Superior temporal gyrus (tissue), 1 donor: ENCODE results near the gene BTBD9.

Source experiments
- DNase-seq: peaks from one replicate; pipeline ENCODE4 v3.0.0-alpha.2; 2016; ENCODE audit errors: extremely low spot score

The BTBD9 gene

DNA sequence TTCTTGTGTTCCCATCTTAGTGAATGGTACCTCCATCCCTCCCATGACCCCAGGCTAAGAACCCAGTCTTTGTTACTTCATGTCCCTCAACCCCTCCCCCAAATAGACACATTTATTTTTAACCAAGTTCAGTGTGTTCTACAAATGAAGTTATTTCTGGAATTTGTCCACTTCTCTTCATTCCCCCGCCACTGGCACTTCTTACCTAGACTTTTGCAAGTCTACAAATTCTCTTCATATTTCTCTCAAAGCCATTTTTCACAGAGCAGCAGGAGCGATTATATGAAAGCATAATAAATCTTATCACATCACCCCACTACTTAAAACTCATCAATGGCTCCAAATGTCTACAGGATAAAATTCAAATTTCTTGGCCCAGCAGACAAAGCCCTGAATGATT, 131.4 kb downstream of the BTBD9 start:
- no peak for DNase-seq

DNA sequence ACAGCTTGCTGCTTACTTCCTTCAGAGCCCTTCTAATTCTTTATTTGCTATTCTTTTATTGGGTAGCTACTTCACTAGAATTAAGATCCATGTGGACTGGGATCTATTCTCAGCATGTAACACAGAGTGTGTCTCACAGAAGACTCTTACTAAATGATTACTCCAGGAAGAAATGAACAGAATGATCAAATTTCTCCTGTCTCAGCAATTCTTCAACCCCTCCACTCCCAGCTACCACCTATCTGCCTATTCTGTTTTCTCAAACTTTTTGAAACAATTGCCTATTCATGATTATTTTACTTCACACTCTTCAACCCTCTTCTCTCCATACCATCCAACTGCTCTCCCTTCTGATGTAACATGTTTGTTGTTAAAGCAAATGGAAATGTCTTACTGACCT, 132.6 kb downstream of the BTBD9 start:
- DNase-seq = no peak

DNA sequence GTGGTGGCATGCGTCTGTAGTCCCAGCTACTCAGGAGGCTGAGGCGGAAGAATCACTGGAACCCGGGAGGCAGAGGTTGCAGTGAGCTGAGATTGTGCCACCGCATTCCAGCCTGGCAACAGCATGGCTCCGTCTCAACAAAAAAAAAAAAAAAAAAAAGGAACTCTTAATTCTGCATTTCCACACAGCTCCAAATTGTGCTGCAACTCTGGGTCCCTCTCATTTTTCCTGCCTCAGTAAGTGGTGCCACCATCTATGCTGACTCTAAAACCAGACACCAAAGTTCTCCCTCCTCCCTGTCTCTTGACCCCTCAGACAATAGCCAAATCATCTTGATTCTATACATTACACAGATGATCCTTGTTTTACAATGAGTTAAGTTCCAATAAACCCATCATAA, 133.9 kb downstream of the BTBD9 start:
- DNase-seq = no peak

DNA sequence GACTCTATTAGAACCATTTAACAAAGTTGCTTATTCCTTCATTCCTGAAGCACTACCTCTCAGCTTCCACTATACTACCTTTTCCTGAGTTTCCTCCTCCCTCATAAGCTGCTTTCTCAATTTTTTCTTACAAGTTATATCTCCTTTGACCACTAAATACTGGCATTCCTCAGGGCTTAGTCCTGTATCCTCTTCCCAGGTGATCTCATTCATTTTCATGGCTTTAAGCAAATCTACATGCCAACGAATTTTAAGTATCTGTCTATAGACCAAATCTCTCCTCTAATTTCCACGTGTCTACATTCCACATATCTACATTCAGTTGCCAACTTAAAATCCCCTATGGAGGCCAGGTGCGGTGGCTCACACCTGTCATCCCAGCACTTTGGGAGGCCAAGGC, 134.7 kb downstream of the BTBD9 start:
- DNase-seq = no peak

DNA sequence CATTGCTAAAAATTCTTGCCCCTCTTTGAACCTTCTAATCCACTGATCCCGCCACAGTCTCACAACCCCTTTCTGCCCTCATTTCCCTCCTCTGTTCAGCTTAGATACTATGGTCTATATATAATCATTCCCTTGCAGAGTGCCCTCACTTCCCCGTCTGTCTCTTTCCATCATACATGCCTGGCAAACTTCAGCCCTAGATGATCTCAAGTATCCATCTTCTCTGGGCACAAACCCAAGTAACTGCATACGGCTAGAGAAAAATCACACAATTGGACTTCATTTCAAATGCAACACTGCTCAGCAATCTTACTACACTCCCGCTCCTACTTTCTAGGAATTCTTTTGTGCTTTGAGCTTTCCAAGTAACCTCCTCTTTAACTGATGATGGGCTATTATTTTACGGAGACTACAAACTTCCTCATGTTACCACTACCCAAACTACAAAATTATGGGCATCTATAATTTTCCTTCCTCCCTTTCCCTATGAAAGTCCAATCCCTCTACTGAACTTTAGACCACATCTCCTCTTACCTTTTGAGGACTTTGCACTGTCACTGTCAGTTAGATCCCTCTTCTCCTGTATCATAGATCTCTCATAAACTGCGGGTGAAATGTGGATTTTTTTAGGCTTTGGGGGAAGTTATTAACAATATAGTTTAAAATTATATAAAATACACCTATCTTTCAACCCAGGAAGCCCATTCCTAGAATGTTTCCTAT, 135.6 kb downstream of the BTBD9 start:
- no peak for DNase-seq

DNA sequence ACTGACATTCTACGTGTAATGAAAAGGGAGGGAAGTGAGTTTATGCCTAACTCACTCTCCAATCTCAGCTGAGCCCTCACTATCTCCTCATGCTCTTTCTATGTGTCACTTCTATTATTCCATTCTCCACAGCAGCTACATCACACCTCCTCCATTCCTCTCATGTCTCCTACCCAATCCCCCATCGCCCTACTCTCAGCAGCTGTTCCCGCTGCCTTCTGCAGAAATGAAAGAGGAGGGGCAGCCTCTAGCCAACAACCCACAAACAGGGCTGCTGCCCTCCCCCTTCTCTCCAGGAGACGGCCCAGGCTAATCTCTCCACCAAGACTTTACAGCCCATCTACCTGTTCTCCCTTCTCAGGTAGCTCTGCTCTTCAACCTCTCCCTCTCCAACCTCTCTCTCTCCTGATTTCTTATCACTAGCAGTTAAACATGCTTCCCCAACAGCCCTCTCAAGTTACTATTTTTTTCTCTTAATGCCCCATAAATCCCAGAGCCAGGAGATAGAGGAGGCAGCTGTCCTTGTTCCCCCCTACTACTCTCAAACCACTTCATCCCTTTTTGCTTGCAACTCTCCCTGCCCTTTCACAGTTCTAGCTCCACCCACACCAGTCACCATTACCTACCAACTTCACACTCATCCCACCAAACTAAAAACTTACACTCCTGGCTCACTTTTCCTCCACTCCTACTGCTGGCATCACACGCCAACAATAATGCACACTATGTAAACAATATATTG, 136.5 kb downstream of the BTBD9 start:
- DNase-seq = no peak

DNA sequence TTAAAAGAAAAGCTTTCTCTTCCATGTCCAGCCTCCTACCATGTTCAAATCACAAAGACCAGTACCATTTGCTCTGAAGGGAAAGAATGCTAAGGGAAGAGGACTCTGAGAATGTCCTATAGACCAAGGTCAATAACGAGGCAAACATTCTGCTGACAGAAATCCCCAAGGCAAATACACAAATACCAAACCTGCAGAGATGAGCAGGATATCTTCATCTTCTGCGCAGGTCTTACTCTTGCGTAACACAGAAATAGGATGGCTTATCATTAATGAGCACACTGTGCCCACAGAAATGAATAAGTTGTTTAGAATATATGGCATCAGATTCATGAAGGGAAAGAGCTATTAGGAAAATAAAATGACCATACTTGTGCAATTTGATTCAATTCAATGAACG, 137.3 kb downstream of the BTBD9 start:
- no peak for DNase-seq

DNA sequence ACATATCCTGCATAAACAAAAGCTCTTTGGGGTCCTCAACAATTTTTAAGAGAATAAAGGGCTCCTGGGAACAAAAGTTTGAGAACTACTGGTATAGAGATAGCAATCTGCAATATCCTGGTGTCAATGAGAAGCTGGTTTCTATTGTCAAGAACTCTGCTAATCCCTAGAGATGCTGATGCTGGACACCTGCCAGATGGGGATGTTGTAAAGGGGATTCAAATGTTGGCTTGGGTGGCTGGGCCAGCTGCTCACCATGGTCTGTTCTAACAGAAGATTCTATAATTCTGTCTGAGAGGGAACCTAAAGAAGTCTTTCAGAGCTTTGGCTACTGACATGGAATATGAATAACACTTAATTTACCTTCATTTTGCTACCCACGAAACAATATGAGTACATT, 137.8 kb downstream of the BTBD9 start:
- DNase-seq = no peak

DNA sequence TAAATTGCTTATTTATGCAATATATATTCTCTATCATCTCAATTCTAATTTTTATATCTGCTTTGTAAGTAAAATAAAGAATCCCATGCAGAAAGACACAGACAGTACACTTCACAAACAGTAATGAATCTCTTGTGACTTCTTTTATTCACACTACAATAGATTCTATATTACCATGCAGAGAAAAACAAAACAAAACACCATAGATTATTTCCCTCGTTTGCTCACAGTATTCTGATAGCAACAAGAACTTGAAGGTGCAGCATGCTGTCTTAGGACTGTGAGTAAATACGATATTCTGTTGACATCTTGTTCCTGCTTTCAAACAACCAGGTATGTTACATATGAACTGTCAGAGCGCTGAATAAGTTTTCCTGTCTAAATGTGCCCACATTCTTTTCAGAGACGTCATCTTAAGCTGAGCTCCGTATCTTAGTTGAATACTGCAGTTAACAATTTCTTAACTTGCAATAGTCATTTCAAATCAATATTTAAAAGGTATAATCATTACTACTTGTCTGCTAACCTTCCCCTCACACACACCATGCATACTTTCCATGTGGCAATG, 140.1 kb downstream of the BTBD9 start:
- peak; percentile 49 for DNase-seq

DNA sequence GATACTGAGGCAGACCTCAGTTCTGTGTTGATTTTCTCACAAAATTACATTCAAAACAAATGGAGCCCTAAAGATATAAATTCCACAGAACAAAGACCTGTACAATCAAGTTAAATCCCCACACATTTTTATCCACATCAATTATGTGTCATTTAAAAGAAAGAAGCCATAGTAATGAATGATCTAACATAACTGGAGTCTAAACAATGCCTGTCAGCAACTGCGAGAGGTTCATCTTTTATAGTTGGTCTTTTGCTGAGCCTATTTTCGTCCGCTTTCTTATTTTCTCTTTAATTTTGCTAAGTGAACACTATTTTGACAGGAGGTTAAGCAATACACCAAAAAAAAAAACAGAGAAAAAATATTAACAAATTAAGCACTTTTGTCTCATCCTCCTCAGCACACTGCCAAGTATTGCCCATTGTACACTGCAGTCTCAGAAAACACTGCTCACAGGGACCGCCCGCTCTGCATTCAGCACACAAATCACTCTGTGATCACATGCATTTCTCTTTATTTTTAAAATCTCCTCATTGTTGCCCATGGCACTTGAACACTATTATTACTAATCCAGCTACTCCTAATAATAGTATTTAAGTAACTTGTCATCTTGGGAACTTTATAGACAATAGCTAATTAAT, 140.8 kb downstream of the BTBD9 start:
- DNase-seq = peak; percentile 81

DNA sequence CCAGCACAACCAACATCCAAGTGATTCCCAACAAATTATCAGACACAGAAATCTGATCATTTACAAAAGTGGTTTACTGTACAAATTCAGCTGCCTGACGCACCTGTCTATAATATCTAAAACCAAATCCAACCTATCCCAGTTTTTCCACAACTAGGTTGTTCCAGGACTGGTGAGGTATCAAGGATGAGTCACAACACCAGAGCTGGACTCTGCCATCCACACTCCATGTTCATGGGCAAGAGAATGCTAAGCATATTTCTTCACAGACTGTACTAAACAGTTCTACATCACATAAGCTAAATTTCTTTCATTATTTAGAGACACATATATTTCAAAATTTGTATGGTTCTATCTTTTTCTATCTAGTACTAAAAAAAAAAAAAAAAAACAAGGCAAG, 141.6 kb downstream of the BTBD9 start:
- DNase-seq = no peak

DNA sequence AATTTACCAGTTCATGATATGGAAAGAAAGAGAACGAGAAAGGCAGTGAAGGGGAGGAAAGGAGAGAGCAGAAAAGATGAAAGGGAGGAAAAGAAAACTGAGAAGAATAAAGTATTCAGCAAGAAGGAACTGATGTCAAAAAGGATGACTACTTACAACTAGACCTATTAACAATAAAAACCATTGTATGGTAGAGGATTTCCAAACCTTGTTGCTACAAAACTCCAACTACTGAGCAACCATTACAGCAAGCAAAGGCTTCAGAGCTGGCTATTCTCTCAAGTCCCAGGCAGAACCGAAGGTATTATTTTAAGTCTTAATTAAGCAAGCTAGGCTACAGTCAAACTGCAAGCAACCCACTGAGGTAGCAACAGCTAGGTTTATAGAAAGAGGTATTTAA, 142.2 kb downstream of the BTBD9 start:
- no peak for DNase-seq

DNA sequence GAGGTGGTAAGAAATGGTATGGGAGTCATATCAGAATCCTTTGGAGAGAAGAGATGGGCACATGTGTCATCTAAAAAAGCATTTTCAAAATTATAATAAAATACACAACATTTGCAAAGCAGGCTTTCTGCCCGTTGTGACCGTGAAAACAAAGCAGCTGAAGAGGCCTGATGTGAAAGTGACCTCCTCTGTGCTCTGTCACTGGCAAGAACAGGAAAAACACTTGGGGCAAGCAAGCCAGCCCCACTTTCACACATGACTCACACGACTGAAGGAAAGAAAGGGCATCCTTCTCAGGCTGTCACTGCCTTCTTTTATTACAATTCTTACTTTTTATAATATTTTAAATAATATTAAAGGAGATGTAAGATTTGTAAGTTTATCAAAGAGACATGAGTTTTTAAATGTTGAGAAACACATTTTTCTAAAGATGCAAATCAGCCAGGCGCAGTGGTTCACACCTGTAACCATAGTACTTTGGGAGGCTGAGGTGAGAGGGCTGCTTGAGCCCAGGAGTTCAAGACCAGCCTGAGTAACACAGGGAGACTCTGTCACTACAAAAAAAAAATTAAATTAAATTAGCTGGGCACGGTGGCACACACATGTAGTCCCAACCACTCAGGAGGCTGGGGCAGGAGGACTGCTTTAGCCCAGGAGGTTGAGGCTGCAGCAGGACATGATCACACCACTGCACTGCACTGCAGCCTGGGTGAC, 143.7 kb downstream of the BTBD9 start:
- DNase-seq = peak; percentile 58

DNA sequence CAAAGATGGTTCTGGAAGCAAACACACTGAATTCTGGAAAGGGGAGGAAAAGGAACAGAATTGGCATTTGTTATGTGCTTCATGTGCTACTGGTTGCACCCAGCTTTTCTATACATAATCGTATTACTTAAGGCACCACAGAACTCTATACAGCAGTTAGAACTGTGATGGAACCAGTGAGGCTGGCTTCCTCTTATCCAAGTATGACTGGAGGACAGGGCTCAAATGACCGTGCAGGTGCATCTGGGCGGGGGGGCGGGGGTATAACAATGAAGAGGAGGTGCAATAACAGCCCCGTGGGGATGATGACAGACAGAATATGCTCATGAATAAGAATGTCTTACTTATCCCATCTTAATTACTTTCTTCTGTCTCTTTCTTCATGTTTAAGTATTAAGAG, 144.2 kb downstream of the BTBD9 start:
- no peak for DNase-seq

DNA sequence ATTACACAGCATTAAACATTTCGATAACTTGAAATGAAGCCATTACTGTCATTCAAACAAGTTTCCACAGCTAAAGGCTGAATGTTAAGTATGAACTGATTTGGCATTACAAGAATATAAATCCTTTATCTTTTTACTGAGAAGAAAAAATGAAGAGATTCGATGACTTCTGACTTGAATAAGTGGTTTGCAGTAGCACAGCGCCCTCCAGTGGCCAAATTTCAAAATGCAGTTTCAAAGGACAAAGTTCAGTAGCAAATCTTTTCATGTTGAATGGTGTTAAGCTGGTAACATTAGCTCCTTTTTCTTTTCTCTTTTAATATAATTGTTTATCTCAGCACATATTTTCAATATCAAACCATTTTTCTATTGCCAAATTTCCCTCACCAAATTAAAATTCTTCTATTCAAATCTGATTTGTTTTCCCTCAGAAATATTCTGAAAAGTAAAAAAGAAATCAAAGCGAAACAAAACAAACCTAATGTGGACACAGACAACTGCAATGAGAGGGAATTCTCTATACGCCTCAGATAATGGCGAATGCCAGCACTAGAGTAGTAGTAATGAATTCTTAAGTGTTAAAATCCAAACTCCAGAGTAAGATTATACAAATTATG, 145.7 kb downstream of the BTBD9 start:
- peak; percentile 99 for DNase-seq

DNA sequence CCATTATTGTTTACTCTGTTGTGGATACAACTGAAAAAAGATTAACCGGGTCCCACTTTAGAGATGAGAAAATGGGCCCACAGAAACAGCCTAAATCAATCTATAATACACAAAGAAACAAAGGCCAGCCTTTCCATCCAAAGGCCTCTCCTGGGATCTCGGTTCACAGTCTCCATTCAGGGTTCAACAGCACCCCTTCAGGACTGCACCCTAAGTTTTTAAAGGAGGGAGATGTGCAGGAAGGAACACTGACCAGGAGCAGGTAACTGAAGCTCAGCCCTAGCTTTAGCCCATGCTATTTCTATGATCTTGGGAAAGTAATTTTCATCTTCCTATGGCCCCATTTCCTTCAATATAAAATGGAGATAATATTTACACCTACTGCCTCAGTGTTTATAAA, 147.7 kb downstream of the BTBD9 start:
- DNase-seq = no peak

DNA sequence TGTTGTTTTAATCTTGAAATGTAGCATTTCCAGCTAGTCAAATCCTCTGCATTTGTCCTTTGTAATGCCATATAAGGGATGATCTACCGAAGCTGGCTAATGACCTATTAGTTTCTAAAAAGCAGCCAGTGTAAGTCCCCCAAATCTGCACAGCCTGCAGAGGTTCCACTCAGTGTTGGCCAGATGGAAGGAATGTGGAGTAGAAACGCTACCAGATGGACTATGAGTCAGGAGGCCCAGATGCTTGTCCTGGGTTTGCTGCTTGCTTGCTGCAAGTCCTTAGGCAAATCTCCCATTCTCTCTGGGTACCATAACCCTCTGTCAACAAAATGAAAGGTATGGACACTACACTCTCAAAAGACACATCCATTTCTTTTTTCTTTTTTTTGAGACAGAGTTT, 149.8 kb downstream of the BTBD9 start:
- DNase-seq = peak; percentile 30

DNA sequence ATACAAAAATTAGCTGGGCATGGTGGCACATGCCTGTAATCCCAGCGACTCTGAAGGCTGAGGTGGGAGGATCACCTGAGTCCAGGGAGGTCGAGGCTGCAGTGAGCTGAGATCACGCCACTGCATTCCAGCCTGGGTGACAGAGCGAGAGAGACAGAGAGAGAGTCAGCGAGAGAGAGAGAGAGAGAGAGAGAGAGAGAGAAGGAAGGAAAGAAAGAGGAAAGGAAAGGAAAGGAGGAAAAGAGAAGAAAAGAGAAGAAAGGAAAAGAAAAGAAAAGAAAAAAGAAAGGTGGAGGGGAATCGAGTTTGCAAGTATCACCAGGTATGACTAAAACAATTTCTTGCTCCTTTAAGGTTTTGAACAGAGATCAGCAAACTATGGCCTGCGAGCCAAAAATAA, 152.3 kb downstream of the BTBD9 start:
- DNase-seq = no peak

DNA sequence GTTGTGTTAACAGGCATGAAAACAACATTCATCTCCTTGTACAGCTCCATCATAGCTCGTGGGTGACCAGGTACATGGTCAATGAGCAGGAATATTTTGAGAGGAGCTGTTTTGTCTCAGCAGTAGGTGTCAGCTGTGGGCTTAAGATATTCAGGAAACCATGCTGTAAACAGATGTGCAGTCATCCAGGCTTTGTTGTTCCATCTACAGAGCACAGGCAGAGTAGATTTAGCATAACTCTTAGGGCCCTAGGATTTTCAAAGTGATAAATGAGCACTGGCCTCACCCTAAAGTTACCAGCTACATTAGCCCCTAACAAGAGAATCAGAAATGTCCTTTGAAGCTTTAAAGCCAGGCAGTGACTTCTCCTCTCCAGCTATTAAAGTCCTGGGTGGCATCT, 154.2 kb downstream of the BTBD9 start:
- DNase-seq = no peak

DNA sequence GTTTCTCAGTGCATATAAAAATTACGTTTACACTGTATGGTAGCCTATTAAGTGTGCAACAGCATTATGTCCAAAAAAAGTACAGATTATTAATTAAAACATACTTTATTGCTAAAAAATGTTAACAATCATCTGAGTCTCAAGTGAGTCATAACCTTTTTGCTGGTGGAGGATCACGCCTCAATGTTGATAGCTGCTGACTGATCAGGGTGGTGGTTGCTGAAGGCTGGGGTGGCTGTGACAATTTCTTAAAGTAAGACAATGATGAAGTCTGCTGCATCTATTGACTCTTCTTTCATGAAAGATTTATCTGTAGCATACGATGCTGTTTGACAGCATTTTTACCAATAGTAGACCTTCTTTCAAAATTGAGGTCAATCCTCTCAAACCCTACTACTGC, 155.1 kb downstream of the BTBD9 start:
- DNase-seq = no peak

DNA sequence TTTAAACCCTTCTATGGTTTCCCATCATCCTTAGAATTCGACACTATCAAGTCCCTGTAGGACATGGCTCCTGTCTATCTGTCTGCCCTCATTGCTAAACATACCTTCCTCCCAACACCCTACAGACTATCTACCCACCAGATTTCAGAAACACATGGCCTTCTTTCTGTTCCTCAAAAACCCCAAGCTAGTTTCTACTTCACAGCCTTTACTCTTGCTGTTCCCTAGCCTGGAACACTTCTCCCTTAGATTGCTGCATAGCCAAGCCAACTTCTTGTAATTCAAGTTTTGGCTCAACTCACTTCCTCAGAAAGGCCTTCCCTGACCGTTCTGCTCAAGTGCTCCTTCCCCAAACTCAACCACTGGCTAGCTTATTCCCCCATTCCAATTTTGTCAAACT, 156.2 kb downstream of the BTBD9 start:
- no peak for DNase-seq

DNA sequence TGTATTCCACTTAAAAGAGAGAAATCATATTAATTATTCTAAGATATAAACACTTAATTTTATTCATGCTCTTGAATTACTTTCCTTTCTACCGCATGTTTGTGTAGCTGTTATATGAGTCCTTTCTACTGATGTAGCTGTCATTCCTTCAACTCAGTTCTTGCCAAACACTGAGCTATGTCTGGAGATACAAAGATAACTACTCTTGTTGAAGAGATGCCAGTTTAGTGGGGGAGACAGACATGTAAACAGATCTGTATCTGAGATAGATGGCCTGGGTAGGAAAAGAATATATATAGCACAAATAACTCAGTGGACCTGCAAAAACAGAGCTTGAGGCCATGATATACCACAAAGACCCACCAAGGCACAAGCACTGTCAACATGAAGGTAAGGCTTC, 157.3 kb downstream of the BTBD9 start:
- no peak for DNase-seq
